GM19035 (cell line): ENCODE results near the gene VPS52.

Experiments
- ATAC-seq: cut with Tn5 transposase; IDR thresholded peaks from one replicate; pipeline ENCODE4 v1.9.1; 2021; ENCODE audit not compliant: unreplicated experiment

Gene VPS52

GRCh38 chr6:33305052-33305451 is 33.4 kb upstream of the VPS52 start:
- ATAC-seq, result no peak

GRCh38 chr6:33304216-33304615 is 32.5 kb upstream of the VPS52 start:
- ATAC-seq, result no peak

DNA sequence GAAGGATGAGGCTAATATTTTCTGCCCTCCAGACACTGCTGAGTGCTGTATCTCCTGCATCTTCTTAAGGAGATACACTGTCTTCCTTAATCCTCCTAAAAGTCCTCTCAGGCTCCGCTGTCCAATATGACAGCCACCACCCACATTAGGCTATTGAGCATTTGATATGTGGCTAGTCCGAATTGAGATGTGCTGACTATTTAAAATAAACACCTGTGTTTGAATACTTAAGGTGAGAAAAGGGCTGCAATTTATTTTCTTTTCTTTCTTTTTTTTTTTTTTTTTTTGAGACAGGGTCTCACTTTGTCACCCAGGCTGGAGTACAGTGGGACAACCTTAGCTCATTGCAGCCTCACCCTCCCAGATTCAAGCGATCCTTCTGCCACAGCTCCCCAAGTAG is 30.2 kb upstream of the VPS52 start:
- no peak for ATAC-seq

DNA sequence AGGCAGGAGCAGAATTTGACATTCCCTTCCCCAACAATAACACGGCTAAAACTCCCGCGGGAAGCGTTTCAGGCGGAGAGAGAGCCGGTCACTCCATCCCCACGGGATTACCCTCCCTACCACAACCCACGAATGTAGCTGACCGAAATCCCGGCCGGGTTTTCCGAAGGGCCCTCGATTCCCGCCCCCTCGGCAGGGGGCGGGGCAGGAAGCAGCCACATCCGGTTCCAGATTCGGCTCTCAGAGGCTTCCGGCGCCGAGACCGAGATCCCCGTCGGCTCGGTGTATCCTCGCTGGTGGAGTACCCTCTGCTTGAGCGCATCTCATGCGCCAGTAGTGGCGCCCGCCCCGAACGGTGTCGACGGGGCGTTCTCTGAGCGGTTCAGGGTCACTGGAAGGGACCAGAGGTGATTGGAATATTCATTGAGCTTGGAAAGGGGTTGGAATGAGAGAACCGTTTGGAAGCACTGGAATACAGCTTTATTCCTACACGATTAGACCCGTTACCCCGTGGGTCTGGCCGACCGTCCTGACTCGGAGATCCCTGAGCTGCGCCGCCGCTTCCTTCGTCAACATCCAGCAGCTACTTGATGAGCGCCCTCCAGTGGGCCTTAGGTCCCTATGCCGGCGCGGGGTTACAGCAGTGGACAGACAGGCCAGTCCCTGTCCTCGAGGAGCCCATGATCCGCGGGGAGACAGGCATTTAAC is 27.7 kb upstream of the VPS52 start:
- ATAC-seq, result peak; percentile 80

- peak; percentile 28 for ATAC-seq
Observed at GRCh38 chr6:33298773-33299236, 27.1 kb upstream of the VPS52 start, which contains the start of gene RGL2. RGL2 (minus strand) TSS chr6:33298942; CDS start chr6:33298610, 332 bp downstream.

DNA sequence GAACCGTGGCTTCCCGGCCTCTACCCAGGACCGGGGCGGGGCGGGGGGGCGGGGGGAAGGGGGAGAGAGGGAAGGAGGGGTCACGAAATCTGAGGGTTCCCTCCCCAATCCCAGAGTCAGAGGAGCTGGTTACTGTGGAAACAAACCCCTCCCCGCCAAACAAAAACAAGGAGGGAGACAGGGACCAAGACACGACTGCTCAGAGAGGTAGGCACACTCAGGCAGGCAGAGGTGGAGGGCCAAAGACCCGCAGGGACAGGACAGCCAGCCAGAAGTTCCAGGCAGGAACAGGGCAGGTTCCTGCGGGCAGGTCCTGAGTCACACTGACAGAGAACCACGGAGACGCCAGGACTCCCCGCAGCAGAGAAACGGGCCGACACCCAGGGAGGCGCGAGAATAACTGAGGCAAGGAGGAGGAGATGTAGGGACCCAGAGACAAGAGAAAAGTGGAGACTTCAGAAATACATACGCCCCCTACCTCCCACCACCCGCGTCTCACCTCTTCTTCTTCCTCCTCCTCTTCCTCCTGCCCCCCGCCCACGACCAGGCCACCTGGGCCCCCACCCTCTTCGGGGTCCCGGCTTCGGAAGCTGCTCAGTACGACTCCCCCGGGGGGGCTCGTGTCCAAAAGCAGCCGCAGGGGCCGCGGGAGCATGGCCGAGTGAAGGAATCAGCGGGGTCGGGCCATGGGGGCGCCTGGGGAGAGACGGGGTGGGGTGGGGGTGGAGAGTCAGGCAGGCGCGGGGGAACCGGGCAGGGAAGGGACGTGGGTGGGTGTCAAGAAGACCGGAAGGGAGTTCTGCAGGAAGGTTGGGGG is 26.5 kb upstream of the VPS52 start:
- ATAC-seq, result no peak

- no peak for ATAC-seq
Observed at GRCh38 chr6:33297406-33297955, 25.8 kb upstream of the VPS52 start.

GRCh38 chr6:33296797-33297405 is 25.2 kb upstream of the VPS52 start:
- ATAC-seq, result no peak

- ATAC-seq, result no peak
Observed at GRCh38 chr6:33295621-33296369, 24.1 kb upstream of the VPS52 start.

DNA sequence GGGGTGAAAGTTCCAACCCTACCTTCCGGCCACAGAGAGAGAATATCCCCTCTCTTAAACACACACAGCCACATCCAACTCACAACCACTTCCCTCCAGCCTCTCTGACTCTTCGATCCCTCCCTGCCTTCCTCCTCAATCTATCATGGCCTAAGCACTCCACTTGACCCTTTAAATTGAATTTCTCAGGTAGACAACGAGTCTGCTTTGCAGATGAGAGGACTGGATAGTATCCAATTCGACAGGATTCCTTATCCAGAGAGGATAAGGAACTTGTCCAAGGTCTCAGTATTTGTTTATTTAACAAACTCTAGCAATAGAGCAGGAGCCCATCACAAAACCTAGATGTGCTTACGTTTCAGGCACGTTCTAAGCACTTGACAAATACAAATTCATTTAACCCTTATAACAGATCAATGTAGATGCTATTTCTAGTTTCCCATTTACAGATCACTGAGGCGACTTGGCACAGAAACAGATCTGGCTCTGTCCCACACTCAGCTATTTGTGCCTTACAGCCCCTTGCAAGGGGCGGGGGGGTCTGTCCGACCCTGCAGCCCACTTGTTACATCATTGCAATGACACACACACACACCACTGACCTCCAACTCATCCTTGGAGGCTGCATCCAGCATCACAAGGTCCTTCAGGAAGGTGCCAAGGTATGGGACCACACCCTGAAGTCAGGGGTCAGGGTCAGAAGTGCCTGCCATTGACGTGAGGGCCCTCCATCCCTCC is 22.6 kb upstream of the VPS52 start:
- no peak for ATAC-seq

DNA sequence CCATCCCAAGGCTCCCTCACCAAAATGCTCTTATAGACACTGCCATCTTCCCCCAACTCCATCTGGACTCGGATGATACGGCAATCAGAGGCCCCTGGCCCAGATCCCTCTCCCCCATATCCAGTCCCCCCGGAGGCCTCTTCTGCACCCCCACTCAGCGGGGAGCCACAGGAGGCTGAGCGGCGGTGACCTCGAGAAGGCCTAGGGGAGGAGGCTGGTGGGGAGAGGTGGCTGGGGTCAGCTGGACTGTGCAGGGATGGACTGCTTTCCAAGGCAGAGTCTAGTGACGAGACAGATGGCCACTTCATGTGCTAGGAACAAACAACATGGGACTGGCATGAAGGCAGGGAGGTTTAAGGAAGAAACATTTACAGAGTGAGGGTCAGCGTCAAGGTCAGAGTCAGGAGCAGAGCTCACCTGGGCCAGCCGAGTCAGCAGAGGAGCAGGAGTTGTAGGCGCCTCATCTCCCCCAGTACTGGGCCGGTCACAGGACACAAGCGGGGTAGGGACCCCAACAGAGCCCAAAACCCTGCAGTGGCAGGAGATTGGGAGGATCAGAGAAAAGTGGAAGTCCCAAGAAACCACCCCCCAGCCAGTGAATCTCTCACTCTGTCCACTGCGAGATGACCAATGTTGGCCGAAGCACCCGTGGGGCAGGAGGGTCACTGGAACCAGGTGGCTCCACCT is 21.5 kb upstream of the VPS52 start:
- no peak for ATAC-seq

DNA sequence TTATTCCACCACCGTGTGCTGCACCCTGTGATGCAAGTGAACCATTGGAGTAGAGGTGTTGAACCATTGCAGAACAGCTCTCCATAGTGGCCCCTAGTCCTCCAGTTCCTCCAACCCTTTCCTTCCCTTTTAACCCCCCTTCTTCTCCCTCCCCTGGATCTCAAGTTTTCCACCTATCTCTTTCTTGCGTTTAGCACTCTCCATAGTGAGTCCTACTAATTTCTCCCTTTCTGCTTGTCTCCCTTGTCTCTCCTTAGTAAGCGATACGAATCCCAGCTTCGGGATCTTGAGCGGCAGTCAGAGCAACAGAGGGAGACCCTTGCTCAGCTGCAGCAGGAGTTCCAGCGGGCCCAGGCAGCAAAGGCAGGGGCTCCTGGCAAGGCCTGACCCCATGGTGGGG is 18.8 kb upstream of the VPS52 start:
- ATAC-seq, result no peak

GRCh38 chr6:33289784-33290315 is 18.2 kb upstream of the VPS52 start:
- ATAC-seq, result peak; percentile 16

DNA sequence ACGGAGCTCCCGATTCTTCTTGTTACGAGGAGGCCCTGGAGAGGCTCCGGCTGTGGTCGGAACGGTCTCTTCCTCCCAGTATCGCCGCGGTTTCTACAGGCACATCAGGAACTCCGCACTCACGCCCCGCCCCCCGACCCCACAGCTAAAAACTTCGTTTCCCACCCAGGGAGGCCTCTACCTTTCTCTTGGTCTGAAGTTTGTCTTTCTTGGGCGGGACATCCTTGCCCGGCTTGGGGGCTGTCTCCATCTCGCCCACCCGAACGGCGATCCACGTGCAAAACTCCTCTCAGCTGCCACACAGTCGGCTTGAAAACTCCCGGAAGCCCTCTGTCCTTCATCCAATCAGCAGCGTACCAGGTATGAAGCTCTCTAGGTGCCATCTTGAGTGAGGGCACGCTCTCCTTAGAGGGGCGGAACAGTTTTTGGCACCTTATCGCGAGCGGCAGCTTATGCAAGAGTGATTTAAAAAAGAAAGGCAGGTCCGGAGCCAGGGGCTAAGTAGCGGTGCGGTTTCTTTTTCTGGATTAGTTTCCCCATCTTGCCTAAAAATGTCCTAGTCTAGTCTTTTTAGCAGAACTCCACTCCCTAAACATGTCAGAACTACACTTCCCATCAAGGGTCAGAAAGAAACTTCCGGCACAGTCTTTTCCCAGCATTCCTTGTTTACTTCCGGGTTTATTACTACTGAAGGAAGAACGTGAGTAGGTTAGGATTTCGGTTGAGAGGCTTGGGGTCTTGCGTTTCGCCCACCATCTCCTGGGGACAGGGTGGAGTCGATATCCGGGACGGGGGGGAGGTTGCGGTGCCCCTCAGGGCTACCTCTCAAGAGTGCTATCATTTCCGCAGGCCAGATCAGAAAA is 17.5 kb upstream of the VPS52 start, which contains the start of the genes PFDN6 and WDR46:
PFDN6 (plus strand) TSS at position 681 of the 863 bp plus-strand sequence. CDS start 256 bp downstream, outside the sequence.
WDR46 (minus strand) TSS at position 319 of the 863 bp plus-strand sequence; CDS start at position 250, 69 bp downstream.
- peak; percentile 90 for ATAC-seq

- no peak for ATAC-seq
Observed at GRCh38 chr6:33288141-33288920, 16.7 kb upstream of the VPS52 start.

DNA sequence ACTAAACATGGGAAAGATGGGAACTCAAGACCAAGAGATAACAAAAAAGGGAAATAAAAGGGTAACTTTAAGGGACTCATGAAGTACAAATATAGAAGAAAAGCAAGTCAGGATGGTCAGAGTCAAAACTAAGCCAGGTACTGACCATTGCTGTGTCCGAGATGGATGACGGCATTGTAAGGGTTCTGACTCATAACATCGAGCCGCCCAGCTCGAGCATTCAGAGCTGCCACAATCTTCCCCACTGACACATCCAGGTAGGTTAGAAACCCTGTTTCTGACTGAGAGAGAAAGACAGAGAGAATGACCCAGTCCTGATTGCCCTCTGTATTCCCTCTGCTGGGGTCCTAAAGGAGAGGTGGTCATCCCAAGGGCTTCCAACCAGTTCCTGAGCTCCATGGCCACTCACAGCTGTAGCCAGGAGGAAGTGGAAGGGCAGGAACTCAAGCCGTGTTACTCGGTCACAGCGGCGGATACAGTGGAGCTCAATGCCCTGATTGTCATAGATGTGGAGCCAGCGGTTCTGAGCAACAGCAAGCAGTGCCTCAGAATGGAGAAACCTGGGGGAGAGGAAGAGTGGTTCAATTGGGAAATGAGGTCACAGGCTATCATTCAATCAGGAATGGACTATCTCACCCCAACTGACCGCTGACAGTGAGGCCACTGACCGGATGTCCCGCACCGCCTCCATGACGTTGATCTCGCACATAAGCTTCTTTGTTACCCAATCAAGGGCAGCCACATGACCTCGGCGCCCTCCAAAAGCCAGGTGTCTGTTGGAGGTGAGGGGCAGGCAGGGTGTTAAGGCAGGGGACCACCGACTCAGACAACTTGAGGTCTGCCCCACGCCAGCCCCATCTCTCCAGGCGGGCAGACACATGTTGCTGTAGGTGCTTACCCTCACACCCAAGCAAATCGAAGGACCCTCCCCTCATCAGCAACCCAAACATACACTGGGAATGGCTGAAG is 15.6 kb upstream of the VPS52 start:
- no peak for ATAC-seq
